Measurements from ENCODE around the gene FRMD4B. TPM values are rescaled to one million over a fixed set of nuclear protein-coding genes. Genes with fewer than 3 reads are reported as not detected.

Gene FRMD4B
- total RNA-seq, 1 donor from 2014 or later: 37.4 TPM

DNA sequence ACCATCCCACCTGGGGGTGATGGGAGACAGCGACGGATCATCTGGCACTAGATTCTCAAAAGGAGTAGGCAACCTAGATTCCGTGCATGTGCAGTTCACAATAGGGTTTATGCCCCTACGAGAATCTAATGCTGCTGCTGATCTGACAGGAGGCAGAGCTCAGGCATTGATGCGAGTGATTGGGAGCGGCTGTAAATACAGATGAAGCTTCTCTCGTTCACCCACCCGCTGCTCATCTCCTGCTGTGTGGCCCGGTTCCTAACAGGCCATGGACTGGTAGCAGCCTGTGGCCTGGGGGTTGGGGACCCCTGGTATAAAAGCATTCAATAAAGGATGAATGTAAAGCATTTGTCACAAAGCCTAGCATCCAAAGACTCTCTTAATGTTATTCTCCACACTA is 126.8 kb downstream of the FRMD4B start:
- Mint-ChIP-seq H3K27me3 (no peaks in the 10 kb centered on the region), H3K4me3 (no peak overlapping the region), H3K9me3 (peaks cover 5% of the 10 kb centered on the region), H3K27ac (no peak overlapping the region), H3K36me3 (peaks cover 4% of the 10 kb centered on the region), H3K4me1 (ENCODE audit: unreplicated experiment) (no peaks in the 10 kb centered on the region)
- DNase-seq (ENCODE audit: extremely low spot score, unreplicated experiment): no peak
- TF ChIP-seq, protein P1, sequence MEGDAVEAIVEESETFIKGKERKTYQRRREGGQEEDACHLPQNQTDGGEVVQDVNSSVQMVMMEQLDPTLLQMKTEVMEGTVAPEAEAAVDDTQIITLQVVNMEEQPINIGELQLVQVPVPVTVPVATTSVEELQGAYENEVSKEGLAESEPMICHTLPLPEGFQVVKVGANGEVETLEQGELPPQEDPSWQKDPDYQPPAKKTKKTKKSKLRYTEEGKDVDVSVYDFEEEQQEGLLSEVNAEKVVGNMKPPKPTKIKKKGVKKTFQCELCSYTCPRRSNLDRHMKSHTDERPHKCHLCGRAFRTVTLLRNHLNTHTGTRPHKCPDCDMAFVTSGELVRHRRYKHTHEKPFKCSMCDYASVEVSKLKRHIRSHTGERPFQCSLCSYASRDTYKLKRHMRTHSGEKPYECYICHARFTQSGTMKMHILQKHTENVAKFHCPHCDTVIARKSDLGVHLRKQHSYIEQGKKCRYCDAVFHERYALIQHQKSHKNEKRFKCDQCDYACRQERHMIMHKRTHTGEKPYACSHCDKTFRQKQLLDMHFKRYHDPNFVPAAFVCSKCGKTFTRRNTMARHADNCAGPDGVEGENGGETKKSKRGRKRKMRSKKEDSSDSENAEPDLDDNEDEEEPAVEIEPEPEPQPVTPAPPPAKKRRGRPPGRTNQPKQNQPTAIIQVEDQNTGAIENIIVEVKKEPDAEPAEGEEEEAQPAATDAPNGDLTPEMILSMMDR (conservative IDR thresholded peaks at IDR 0.05): no peak

DNA sequence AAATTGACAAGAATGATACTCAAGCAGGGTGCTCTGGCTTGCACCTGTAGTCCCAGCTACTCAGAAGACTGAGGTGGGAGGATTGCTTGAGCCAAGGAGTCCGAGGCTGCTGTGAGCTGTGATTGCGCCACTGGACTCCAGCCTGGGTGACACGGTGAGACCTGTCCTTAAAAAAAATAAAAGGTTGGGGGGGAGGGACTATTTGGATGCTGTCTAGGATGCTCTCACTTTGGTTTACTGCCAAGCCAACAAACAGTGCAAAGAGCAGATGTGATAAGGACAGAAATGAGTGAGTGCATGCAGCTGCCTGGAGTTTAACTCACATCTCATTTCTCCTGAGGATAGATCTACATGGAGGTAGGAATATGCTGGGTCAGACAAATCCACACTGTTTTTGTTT is 130.0 kb downstream of the FRMD4B start:
- Mint-ChIP-seq H3K9me3 (peaks cover 5% of the 10 kb centered on the region), H3K27me3 (no peaks in the 10 kb centered on the region), H3K27ac (no peak overlapping the region), H3K36me3 (peaks cover 4% of the 10 kb centered on the region), H3K4me3 (no peak overlapping the region), H3K4me1 (ENCODE audit: unreplicated experiment) (peaks cover 20% of the 10 kb centered on the region)
- no peak for DNase-seq (ENCODE audit: extremely low spot score, unreplicated experiment)
- TF ChIP-seq, protein P1 (conservative IDR thresholded peaks at IDR 0.05): no peak

DNA sequence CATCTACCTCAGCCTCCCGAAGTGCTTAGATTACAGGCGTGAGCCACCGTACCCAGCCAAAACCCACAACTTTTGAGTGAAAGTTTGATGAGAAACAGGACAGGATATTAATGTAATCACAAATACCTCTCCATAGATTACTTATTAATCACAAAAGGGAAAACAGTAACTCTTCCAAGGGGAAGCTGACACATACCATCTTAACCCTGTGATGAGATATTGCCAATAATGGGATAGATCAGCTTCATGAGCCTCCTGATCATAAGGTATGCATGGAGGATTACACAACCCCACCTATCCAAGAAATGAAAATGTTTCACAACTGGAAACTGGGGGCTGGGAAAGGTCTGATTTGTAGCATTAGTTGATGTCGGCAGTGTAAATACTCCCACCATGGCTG is 131.5 kb downstream of the FRMD4B start:
- Mint-ChIP-seq H3K4me1 (ENCODE audit: unreplicated experiment) (peaks cover 30% of the 10 kb centered on the region), H3K27ac (no peak overlapping the region), H3K9me3 (peaks cover under 1% of the 10 kb centered on the region), H3K36me3 (peaks cover under 1% of the 10 kb centered on the region), H3K4me3 (no peak overlapping the region), H3K27me3 (no peaks in the 10 kb centered on the region)
- TF ChIP-seq, protein P1 (conservative IDR thresholded peaks at IDR 0.05): no peak
- DNase-seq (ENCODE audit: extremely low spot score, unreplicated experiment): no peak

DNA sequence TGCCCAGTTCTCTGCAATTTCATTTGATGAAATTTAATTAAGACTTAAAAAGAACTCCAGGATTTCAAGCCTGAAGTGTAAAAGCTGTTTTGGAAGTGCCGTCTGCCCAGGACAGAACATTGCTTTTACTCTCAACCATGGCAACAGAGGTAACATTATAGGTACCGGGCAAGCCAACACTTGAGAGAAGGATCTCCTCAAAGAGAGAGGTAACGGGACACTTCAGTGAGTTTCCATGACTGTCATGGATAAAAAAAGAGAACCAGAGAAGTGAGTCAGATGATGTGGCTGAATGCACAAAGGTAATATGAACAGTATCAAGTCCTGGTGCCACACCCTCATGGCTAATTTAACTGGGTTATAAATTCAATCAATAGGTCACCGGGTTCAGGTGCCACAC is 133.3 kb downstream of the FRMD4B start:
- TF ChIP-seq, protein P1 (conservative IDR thresholded peaks at IDR 0.05): no peak
- Mint-ChIP-seq H3K27ac (peak overlapping the region; percentile 81), H3K9me3 (no peaks in the 10 kb centered on the region), H3K27me3 (no peaks in the 10 kb centered on the region), H3K4me1 (ENCODE audit: unreplicated experiment) (peaks cover 43% of the 10 kb centered on the region), H3K36me3 (no peaks in the 10 kb centered on the region), H3K4me3 (no peak overlapping the region)
- no peak for DNase-seq (ENCODE audit: extremely low spot score, unreplicated experiment)

DNA sequence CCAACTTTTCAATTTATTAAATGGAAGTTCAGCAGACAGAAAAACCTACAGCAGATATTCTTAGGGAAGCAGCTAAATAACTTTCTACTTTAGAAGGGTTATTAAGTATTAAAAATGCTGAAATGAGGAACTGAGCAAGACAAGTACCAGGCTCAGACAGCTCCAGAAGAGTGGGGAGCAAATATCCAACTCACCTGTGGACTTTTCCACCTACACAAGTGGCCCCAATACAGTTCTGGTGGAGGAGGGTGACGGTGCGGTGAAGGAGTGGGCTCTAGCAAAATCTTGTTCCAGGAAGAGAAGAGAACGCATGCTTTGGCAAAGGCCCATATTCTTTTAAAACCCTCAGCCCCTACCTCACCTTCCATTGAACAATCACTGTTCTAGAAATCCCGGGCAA is 133.7 kb downstream of the FRMD4B start:
- TF ChIP-seq, protein P1 (conservative IDR thresholded peaks at IDR 0.05): no peak
- no peaks in the 10 kb centered on the region for H3K36me3 Mint-ChIP-seq
- peak overlapping the region; percentile 81 for H3K27ac Mint-ChIP-seq
- no peak for DNase-seq (ENCODE audit: extremely low spot score, unreplicated experiment)
- peak overlapping the region; percentile 24 for H3K4me3 Mint-ChIP-seq
- no peaks in the 10 kb centered on the region for H3K27me3 Mint-ChIP-seq
- no peaks in the 10 kb centered on the region for H3K9me3 Mint-ChIP-seq
- peaks cover 43% of the 10 kb centered on the region for H3K4me1 Mint-ChIP-seq (ENCODE audit: unreplicated experiment)

Data from type B pancreatic cell (in vitro differentiated cells).